HG03196 (cell line): ENCODE results near the gene TTC23.
"Not testable (repeated sequence)": the region's sequence is repeated elsewhere in the genome, so short reads cannot be mapped to it uniquely, and the experiment has no call there.

ENCODE experiments used
- ATAC-seq: cut with Tn5 transposase; IDR thresholded peaks from one replicate; pipeline ENCODE4 v1.9.1; 2021; ENCODE audit not compliant: unreplicated experiment

The TTC23 gene

GRCh38 chr15:99122831-99123712 lies 126.3 kb downstream of the TTC23 start:
- no peak for ATAC-seq

- no peak for ATAC-seq
Observed at GRCh38 chr15:99121691-99122410, 127.5 kb downstream of the TTC23 start.

GRCh38 chr15:99121207-99121606 lies 128.2 kb downstream of the TTC23 start:
- ATAC-seq, result no peak

GRCh38 chr15:99120050-99120777 lies 129.2 kb downstream of the TTC23 start:
- no peak for ATAC-seq

GRCh38 chr15:99118801-99119546 lies 130.4 kb downstream of the TTC23 start:
- ATAC-seq, result no peak

- ATAC-seq, result no peak
Observed at GRCh38 chr15:99118258-99118632, 131.1 kb downstream of the TTC23 start.

GRCh38 chr15:99117563-99118257 lies 131.7 kb downstream of the TTC23 start:
- ATAC-seq, result no peak

- ATAC-seq, result no peak
Observed at GRCh38 chr15:99117111-99117510, 132.3 kb downstream of the TTC23 start.

- ATAC-seq, result no peak
Observed at GRCh38 chr15:99115300-99116215, 133.8 kb downstream of the TTC23 start.

- ATAC-seq, result no peak
Observed at GRCh38 chr15:99114511-99115299, 134.7 kb downstream of the TTC23 start.

- ATAC-seq, result no peak
Observed at GRCh38 chr15:99113547-99114271, 135.7 kb downstream of the TTC23 start.

- ATAC-seq, result not testable (repeated sequence)
Observed at GRCh38 chr15:99111641-99112040, 137.7 kb downstream of the TTC23 start.

GRCh38 chr15:99110581-99111320 lies 138.6 kb downstream of the TTC23 start:
- no peak for ATAC-seq

GRCh38 chr15:99110093-99110492 lies 139.3 kb downstream of the TTC23 start:
- no peak for ATAC-seq

- no peak for ATAC-seq
Observed at GRCh38 chr15:99109555-99110021, 139.8 kb downstream of the TTC23 start.

- ATAC-seq, result no peak
Observed at GRCh38 chr15:99108993-99109392, 140.4 kb downstream of the TTC23 start.
